ENCODE data around the gene ZBTB17. TPM values are rescaled to one million over a fixed set of nuclear protein-coding genes. Genes with fewer than 3 reads are reported as not detected.
A peak's percentile ranks its signal among the peaks of the same experiment; 100 is the strongest.

The ZBTB17 gene
- total RNA-seq, 1 donor from 2014 or later = 37.7 TPM

GRCh38 chr1:15938628-15939161, 37.2 kb downstream of the ZBTB17 start:
- H3K4me3 ChIP-seq = no peak overlapping the region
- intact Hi-C loops (cut with DNase I) = no loop called here
- peaks cover 100% of the 10 kb centered on the region for H3K36me3 ChIP-seq
- TF ChIP-seq CTCF (IDR thresholded peaks at IDR 0.05) = no peak
- no peak for ATAC-seq
- peaks cover 24% of the 10 kb centered on the region for H3K4me1 ChIP-seq
- H3K9me3 ChIP-seq = no peaks in the 10 kb centered on the region
- no peak for DNase-seq
- H3K27ac ChIP-seq = peak overlapping the region; percentile 12
- H3K27me3 ChIP-seq (ENCODE audit: low read depth) = no peaks in the 10 kb centered on the region

- intact Hi-C loops (cut with DNase I) = no loop called here
- DNase-seq (no peak), ATAC-seq (no peak)
- TF ChIP-seq CTCF (IDR thresholded peaks at IDR 0.05) = no peak
- H3K27me3 ChIP-seq (ENCODE audit: low read depth) = no peaks in the 10 kb centered on the region
- peak overlapping the region; percentile 11 for H3K27ac ChIP-seq
- H3K9me3 ChIP-seq = no peaks in the 10 kb centered on the region
- peaks cover 100% of the 10 kb centered on the region for H3K36me3 ChIP-seq
- no peak overlapping the region for H3K4me3 ChIP-seq
- peaks cover 24% of the 10 kb centered on the region for H3K4me1 ChIP-seq
These were observed 38.2 kb downstream of the ZBTB17 start for GRCh38 chr1:15937706-15938168.

GRCh38 chr1:15937146-15937545, 38.8 kb downstream of the ZBTB17 start:
- no peaks in the 10 kb centered on the region for H3K9me3 ChIP-seq
- H3K36me3 ChIP-seq = peaks cover 100% of the 10 kb centered on the region
- no peaks in the 10 kb centered on the region for H3K27me3 ChIP-seq (ENCODE audit: low read depth)
- peaks cover 24% of the 10 kb centered on the region for H3K4me1 ChIP-seq
- DNase-seq = no peak
- intact Hi-C loops (cut with DNase I) = no loop called here
- H3K4me3 ChIP-seq = no peak overlapping the region
- no peak for ATAC-seq
- TF ChIP-seq CTCF (IDR thresholded peaks at IDR 0.05) = no peak
- H3K27ac ChIP-seq = peak overlapping the region; percentile 11

GRCh38 chr1:15936025-15936424, 39.9 kb downstream of the ZBTB17 start:
- H3K27ac ChIP-seq = no peak overlapping the region
- DNase-seq (no peak), ATAC-seq (no peak)
- peaks cover 24% of the 10 kb centered on the region for H3K4me1 ChIP-seq
- no peaks in the 10 kb centered on the region for H3K9me3 ChIP-seq
- peaks cover 100% of the 10 kb centered on the region for H3K36me3 ChIP-seq
- no peak overlapping the region for H3K4me3 ChIP-seq
- intact Hi-C loops (cut with DNase I) = no loop called here
- TF ChIP-seq CTCF (IDR thresholded peaks at IDR 0.05) = no peak
- no peaks in the 10 kb centered on the region for H3K27me3 ChIP-seq (ENCODE audit: low read depth)

GRCh38 chr1:15935056-15935950, 40.6 kb downstream of the ZBTB17 start:
- peaks cover 100% of the 10 kb centered on the region for H3K36me3 ChIP-seq
- DNase-seq (no peak), ATAC-seq (no peak)
- H3K9me3 ChIP-seq = no peaks in the 10 kb centered on the region
- H3K4me3 ChIP-seq = no peak overlapping the region
- TF ChIP-seq CTCF (IDR thresholded peaks at IDR 0.05) = no peak
- peaks cover 24% of the 10 kb centered on the region for H3K4me1 ChIP-seq
- intact Hi-C loops (cut with DNase I) = no loop called here
- no peak overlapping the region for H3K27ac ChIP-seq
- no peaks in the 10 kb centered on the region for H3K27me3 ChIP-seq (ENCODE audit: low read depth)
